Activated CD4-positive, alpha-beta T cell treated with anti-CD3 and anti-CD28 coated beads, Interleukin-2, Interleukin-6, amounts not matched to agents 100 ng/mL and 50 ng/mL, durations not matched to agents 16 hours and 8 hours (primary cell): ENCODE results near the gene HBD.
"Not testable (repeated sequence)": the region's sequence is repeated elsewhere in the genome, so short reads cannot be mapped to it uniquely, and the experiment has no call there.

ENCODE experiments used
- DNase-seq: peaks from one replicate; pipeline ENCODE4 v3.0.0-alpha.2; 2020

HBD gene

GRCh38 chr11:5252192-5252918 is 18.1 kb upstream of the HBD start:
- DNase-seq: no peak

DNA sequence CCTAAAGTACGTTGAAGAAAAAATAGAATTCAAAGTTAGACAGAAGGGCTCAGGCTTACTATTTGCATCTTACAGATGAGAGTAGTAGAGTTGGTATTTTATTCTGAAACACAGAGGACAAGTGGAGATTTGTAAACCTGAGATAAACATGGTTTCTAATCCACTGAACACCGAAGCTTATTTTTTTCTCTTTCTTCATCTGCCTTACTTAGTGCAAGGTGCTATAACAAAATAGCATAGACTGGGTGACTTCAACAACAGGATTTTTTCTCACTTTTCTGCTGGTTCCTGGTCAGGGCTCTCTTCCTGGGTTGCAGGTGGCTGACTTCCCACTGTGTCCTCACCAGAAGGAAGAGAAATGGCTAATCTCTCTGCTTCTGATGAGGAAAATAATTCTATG is 17.5 kb upstream of the HBD start:
- no peak for DNase-seq

DNA sequence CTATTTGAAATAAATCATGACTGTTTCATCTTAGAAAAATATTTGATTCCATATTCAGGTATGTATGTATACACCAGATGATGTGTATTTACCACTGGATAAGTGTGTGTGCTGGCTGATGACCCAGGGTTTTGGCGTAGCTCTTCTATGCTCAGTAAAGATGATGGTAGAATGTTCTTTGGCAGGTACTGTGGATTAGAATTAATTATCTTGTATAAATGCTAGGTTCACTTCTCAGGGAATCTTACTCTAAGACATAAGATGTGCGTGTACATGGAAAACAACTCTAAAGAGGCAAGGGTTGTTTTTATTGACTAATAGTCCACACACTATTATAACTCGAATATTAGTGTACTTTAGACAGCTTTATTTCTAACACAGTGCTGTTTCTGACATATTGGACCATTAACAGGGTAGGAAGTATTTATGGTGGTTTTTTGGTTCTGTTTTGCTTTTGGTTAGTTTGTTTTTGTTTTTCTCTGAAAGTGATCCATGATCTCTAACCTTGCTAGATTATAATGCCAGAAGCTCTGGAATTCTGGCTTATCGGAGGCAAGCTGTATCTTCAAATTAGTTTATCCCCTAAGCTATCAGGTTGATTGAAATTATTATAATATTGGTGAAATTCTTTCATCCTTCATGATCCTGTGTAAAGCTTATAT is 16.4 kb upstream of the HBD start:
- DNase-seq: no peak

DNA sequence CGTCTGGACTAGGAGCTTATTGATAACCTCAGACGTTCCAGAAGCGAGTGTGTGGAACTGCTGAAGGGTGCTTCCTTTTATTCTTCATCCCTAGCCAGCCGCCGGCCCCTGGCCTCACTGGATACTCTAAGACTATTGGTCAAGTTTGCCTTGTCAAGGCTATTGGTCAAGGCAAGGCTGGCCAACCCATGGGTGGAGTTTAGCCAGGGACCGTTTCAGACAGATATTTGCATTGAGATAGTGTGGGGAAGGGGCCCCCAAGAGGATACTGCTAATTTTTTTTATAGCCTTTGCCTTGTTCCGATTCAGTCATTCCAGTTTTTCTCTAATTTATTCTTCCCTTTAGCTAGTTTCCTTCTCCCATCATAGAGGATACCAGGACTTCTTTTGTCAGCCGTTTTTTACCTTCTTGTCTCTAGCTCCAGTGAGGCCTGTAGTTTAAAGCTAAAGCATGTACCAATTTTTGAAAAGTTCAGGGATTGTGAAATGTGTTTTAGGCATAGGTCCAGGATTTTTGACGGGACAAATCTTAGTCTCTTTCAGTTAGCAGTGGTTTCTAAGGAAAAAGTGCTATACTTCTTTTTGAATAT is 15.6 kb upstream of the HBD start, which contains the start of gene HBG1:
Gene HBG1 (minus strand): TSS at position 51 of the 590 bp plus-strand sequence. CDS start 53 bp downstream, outside the sequence.
- not testable (repeated sequence) for DNase-seq

DNA sequence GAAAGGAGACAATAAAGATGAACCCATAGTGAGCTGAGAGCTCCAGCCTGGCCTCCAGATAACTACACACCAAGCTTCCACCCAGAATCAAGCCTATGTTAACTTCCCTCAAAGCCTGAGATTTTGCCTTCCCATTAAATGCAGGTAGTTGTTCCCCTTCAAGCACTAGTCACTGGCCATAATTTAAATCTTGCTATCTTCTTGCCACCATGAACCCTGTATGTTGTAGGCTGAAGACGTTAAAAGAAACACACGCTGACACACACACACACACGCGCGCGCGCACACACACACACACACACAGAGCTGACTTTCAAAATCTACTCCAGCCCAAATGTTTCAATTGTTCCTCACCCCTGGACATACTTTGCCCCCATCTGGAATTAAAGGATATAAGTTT is 14.2 kb upstream of the HBD start:
- not testable (repeated sequence) for DNase-seq

DNA sequence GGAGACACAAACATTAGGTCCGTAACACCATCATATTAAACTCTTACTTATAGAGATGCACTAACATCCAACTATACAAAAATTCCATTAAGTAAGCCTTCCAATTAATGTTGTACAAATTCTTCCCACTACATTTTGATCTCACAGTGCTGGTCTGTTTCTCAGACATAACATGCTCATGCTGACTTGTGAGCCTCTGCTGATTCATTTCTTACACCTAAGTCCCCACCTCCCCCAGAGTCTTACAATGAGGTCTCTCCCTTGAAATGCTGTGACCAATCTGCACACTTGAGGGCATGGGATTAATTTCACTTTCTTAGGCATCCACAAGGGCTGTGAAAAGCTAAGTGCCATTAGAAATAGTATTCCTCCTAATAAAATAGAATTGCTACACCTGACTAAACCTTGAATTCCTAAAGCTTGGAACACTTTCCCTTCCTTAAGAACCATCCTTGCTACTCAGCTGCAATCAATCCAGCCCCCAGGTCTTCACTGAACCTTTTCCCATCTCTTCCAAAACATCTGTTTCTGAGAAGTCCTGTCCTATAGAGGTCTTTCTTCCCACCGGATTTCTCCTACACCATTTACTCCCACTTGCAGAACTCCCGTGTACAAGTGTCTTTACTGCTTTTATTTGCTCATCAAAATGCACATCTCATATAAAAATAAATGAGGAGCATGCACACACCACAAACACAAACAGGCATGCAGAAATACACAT is 13.3 kb upstream of the HBD start:
- DNase-seq: no peak

GRCh38 chr11:5246772-5247471 is 12.6 kb upstream of the HBD start:
- DNase-seq: no peak

DNA sequence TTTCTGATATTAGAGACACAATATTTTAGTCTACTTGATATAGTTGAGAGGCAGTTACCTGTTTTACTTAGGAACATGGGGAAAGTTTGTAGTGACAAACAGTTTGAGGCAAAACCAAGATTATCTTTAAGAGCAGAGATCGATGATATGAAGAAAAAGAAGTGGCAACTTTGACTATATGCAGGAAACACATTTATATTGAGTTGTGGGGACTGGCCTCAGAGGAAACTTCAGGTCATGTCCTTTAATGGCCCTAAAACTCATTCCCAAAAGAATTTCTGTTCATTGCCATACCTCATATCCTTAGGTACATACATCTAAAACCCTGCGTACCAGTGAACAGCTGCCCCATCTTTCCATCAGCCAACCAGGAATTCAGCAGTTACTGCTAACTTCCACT is 10.9 kb upstream of the HBD start:
- no peak for DNase-seq

DNA sequence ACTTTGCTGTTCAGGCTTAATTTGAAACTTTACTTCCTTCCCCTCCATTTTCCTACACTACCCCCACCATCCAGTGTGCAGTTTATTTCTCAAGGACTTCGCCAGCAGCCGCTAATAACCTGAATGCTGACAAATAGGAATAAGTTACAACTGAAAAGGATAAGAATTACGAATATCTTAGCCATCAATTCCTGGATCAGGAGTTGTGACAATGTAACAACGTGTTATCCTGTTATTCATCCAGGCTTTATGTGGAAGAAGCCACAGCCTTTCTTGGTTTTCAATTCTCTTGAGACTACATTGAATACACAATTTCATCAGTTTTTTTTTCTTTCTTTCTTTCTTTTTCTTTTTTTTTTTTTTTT is 9.5 kb upstream of the HBD start:
- DNase-seq: no peak

DNA sequence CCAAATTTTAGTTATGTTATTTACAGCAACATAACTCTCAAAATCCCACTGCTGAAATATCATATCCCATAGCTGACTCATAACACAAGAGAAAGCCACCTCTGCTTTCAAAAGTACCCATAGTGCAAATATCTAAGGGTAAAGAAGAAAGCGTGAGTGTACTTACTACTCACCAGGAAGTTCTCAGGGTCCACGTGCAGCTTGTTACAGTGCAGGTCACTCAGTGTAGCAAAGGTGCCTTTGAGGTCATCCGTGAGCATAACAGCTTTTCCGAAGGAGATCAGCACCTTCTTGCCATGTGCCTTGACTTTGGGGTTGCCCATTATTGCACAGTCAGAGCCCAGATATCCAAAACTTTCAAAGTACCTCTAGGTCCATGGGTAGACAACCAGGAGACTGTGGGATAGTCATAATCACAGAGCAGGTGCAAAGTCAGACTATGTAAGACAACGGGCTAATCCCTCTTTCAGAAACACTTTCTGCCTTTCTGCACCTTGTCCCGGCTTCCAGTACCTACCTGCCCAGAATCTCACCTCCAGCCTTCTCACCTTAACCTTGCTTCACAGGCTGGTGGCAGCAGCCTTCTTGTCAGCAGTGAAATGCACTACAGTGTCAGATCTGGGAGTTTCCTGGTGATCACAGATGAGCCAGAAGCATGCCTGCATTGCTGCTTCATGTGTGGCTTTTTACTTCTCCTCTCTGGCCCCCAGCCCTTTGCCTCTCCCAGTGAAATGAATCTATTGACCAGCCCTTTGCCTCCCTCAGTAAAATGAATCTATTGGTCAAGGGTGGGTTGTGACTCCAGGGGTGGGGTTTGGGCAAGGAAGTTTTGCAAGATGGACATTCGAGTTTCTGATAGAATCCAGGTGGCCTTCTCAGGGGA is 8.9 kb upstream of the HBD start:
- no peak for DNase-seq

- no peak for DNase-seq
Measured at GRCh38 chr11:5242208-5242607, 7.9 kb upstream of the HBD start.

DNA sequence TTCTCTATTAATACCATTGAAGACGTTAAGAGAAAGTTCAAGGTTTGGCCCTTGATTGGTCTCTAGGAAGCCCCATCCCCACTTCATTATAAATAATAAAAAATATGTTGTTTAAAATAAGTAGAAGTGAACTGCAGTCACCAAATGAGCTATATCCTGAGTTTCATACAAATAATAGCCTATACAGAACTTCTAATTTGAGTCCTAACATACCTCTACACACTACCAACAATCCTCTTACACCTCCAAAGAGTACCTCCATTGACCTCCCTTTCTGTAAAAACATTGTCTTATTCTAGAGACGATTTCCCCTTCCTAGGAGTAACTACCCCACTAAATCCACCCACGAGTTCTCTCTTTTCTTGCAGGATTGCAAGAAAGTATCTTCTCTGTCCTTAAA is 7.2 kb upstream of the HBD start:
- DNase-seq: no peak

DNA sequence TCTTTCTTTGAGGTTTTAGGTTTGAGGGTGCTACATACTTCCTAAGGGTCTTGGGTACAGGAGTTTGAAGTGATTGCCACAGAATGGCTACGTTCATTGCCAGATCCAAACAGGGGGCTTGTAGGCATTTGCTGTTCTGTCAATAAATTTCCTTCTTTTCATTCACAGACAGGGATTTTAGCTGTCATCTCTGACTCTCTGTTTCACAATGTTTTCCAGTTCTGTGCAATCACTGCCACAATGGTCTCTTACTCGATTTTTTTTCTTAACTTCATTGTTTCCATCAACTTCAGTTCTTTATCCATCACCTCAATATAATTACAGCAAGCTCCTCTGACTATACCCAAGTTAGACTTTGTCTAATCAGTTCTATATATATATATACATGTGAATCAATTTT is 6.2 kb upstream of the HBD start:
- DNase-seq: no peak

- no peak for DNase-seq
Measured at GRCh38 chr11:5240056-5240455, 5.8 kb upstream of the HBD start.

DNA sequence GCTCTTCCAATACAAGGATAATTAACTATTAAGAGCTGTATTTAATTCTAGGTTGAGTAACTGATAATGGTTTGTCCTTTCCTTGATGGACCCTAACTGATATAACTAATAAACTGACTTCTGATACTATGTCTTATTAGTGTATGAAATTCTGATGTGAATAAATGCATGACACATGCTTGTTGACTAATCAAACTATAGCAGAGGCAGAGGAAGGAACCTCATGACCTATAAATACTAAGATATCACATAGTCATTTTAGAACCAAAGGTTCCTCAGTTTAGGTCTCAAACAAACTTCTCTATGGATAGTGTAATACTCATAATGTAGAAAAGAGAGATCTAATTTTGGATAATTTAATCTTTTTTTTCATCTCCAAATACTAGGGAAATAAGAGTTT is 4.8 kb upstream of the HBD start:
- DNase-seq: no peak

DNA sequence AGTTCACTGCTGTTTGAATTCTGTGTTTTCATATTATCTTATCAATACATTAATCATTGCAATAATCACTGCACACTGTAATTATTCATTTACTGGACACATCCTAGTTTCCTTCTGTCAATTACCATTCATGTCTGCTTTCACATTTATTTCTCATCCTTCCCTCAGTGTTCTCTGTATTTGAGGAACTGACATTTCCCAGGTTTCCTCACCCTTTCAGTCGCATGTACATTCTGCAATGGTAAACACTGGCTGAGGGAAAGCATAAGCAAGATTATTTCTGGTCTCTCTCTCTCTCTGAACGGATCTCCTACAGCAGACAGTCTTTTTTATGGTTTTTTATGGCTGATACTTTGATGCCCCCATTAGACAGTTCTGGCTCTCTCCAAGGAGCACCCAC is 4.2 kb upstream of the HBD start:
- DNase-seq: no peak

GRCh38 chr11:5237420-5237819 is 3.1 kb upstream of the HBD start:
- DNase-seq: no peak

- no peak for DNase-seq
Measured at GRCh38 chr11:5235364-5236095, 1.2 kb upstream of the HBD start.

DNA sequence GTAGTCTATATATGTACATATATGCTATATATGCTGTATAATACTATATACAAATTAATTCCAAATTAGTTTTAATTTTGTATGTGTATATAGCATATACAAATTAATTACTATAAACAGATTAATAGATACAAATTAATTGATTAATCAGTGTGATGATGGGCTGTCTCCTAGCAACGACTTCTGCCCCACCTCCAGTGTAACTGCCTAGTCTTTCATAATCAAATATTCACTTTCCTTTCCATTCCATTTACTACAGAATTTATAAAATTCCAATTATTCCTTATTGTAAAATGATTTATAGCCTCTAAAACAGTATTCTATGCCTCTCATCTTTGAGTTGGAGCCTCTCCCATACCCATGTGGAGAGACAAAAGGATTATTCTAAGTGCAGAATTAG is 976 bp downstream of the HBD start:
- no peak for DNase-seq

DNA sequence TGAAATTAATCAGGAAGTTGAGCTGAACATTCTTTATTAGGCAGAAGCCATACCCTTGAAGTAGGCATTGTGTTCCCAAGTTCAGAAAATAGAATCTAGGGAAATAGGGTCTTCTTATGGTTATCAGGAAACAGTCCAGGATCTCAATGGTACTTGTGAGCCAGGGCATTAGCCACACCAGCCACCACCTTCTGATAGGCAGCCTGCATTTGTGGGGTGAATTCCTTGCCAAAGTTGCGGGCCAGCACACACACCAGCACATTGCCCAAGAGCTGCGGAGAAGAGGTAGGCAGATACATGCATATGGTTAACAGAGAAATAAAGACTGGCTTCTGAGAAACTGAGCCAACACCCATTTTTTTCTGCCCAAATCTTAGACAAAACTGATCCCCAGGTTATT is 1.5 kb downstream of the HBD start:
- no peak for DNase-seq

GRCh38 chr11:5232176-5232575 is 2.1 kb downstream of the HBD start:
- DNase-seq: no peak
